Osteoblast (primary cell): ENCODE results near the gene TMEM161A. TPM values are rescaled to one million over a fixed set of nuclear protein-coding genes. Genes with fewer than 3 reads are reported as not detected.

Experiments
- DNase-seq: peaks from one replicate; pipeline ENCODE4 v3.0.0; 2011; ENCODE audit warnings: low spot score, mixed read lengths; ENCODE audit not compliant: insufficient read length; ENCODE audit errors: missing footprints
- H2AFZ ChIP-seq: 2 replicates; pipeline ENCODE4 v1.6.0; 2011; ENCODE audit warnings: mild to moderate bottlenecking, low read length
- H3K27ac ChIP-seq: 2 replicates; pipeline ENCODE4 v1.5.1; 2011; ENCODE audit warnings: mild to moderate bottlenecking, low read depth, low read length, moderate library complexity
- H3K27me3 ChIP-seq: 2 replicates; pipeline ENCODE4 v1.6.0; 2012; ENCODE audit warnings: mild to moderate bottlenecking, control low read depth, inconsistent platforms, low read length, moderate library complexity; ENCODE audit not compliant: insufficient read depth
- H3K36me3 ChIP-seq: 2 replicates; pipeline ENCODE4 v1.5.1; 2011; ENCODE audit warnings: mild to moderate bottlenecking, low read length, control low read depth, moderate library complexity; ENCODE audit not compliant: insufficient read depth
- H3K4me1 ChIP-seq: 2 replicates; pipeline ENCODE4 v1.5.1; 2011; ENCODE audit warnings: mild to moderate bottlenecking, low read length, control low read depth, moderate library complexity; ENCODE audit not compliant: insufficient read depth
- H3K4me2 ChIP-seq: 2 replicates; pipeline ENCODE4 v1.6.0; 2011; ENCODE audit warnings: mild to moderate bottlenecking, low read length; ENCODE audit not compliant: insufficient read depth
- H3K4me3 ChIP-seq: fragments of 200-600 bp; sonication (generic); 3 replicates; pipeline ENCODE4 v1.5.1; 2012; ENCODE audit warnings: mild to moderate bottlenecking, low read length, inconsistent platforms; ENCODE audit not compliant: insufficient read depth
- H3K79me2 ChIP-seq: 2 replicates; pipeline ENCODE4 v1.6.0; 2012; ENCODE audit warnings: mild to moderate bottlenecking, low read length, control low read depth, inconsistent platforms; ENCODE audit not compliant: insufficient read depth
- H3K9me3 ChIP-seq: 2 replicates; pipeline ENCODE4 v1.5.1; 2011; ENCODE audit warnings: low read depth, low read length, control low read depth
- H4K20me1 ChIP-seq: 2 replicates; pipeline ENCODE4 v1.6.0; 2012; ENCODE audit warnings: mild to moderate bottlenecking, low read length, control low read depth; ENCODE audit not compliant: insufficient read depth
- total RNA-seq: library from RNA; depleted of rRNA; stranded (reverse); fragments of >200 nt; gene quantifications from 2 replicates; pipeline ENCODE4 v1.2.3, GENCODE V29; 2012
- TF ChIP-seq, protein P1 (sequence below): IDR thresholded peaks from 2 replicates; pipeline ENCODE4 v1.5.1; 2011; ENCODE audit warnings: mild to moderate bottlenecking, low read depth, low read length, moderate library complexity; ENCODE audit errors: extremely low read depth

TMEM161A gene
- total RNA-seq, 1 donor, result 13.8 TPM

DNA sequence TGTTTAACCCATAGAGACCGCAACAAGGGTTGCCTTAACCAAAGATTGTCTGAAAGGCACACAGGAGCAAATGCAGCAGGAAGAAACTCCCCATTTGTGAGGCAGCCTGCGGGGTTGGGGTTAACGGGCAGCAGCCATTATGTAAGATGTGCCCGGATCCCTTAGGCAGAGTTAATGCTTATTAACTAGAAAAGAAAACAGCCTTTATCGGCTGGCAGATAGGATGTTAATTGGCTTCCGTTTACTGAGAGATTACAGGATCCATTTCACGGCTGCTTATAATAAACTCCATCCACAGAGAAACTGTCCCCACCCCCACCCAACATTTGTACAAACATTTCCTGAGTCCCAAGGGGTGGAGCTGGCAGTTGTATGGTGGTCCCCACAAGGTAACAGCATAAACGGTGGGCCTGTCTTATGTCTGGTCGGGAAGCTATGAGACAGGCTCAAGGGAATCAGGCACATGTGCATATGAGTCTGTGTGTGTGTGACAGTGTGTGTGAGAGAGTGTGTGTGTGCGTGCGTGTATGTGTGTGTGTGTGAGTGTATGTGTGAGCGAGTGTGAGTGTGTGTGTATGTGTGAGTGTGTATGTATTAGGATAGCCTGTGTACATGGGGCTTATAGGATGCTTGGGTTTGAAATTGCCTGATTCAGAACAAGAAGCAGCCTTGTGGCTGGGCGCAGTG, 63.9 kb downstream of the TMEM161A start:
- TF ChIP-seq, protein P1, sequence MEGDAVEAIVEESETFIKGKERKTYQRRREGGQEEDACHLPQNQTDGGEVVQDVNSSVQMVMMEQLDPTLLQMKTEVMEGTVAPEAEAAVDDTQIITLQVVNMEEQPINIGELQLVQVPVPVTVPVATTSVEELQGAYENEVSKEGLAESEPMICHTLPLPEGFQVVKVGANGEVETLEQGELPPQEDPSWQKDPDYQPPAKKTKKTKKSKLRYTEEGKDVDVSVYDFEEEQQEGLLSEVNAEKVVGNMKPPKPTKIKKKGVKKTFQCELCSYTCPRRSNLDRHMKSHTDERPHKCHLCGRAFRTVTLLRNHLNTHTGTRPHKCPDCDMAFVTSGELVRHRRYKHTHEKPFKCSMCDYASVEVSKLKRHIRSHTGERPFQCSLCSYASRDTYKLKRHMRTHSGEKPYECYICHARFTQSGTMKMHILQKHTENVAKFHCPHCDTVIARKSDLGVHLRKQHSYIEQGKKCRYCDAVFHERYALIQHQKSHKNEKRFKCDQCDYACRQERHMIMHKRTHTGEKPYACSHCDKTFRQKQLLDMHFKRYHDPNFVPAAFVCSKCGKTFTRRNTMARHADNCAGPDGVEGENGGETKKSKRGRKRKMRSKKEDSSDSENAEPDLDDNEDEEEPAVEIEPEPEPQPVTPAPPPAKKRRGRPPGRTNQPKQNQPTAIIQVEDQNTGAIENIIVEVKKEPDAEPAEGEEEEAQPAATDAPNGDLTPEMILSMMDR, result no peak
- Histone ChIP-seq H3K36me3 (no peaks in the 10 kb centered on the region), H3K27me3 (no peaks in the 10 kb centered on the region), H3K4me3 (no peak overlapping the region), H3K79me2 (no peaks in the 10 kb centered on the region), H3K4me2 (no peak overlapping the region), H3K27ac (no peak overlapping the region), H4K20me1 (peaks cover 13% of the 10 kb centered on the region), H3K4me1 (no peaks in the 10 kb centered on the region), H2AFZ (no peak overlapping the region), H3K9me3 (no peaks in the 10 kb centered on the region)
- no peak for DNase-seq

DNA sequence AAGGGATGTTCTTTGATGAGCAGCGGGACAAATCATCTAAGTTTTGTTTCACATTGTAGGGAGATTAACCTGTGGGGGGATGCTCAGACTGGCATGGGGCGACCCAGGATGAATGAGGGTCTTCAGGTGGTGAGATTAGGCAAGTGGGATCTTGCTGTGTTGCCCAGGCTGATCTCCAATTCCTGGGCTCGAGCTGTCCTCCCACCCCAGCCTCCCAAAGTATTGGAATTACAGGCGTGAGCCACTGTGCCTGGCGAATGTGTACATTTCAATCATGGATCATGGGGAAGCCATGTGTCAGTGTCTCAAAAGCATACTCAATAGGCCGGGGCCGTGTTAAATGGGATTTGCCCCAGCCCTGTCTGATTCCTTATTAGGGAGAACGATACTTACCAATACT, 66.4 kb downstream of the TMEM161A start:
- Histone ChIP-seq H2AFZ (no peak overlapping the region), H3K4me2 (no peak overlapping the region), H4K20me1 (peaks cover 13% of the 10 kb centered on the region), H3K4me3 (no peak overlapping the region), H3K27ac (no peak overlapping the region), H3K4me1 (no peaks in the 10 kb centered on the region), H3K36me3 (no peaks in the 10 kb centered on the region), H3K9me3 (no peaks in the 10 kb centered on the region), H3K79me2 (no peaks in the 10 kb centered on the region), H3K27me3 (no peaks in the 10 kb centered on the region)
- no peak for DNase-seq
- TF ChIP-seq, protein P1, result no peak

Other genes starting within 250 kb of the TMEM161A start
- 0.29 and 0.36 TPM in 2 replicates for gene CERS1, start 242.3 kb downstream of the TMEM161A start, total RNA-seq
- gene COPE, start 219.1 kb downstream of the TMEM161A start, total RNA-seq, result 179 and 180 TPM in 2 replicates
- gene DDX49, start 218.8 kb downstream of the TMEM161A start, total RNA-seq, result 46.7 and 52.5 TPM in 2 replicates
- 98.4 and 107 TPM in 2 replicates for gene HOMER3, start 197.3 kb downstream of the TMEM161A start, total RNA-seq
- gene SUGP2, start 105.0 kb downstream of the TMEM161A start, total RNA-seq, result 32.7 and 33.7 TPM in 2 replicates
- 30.9 and 38.4 TPM in 2 replicates for gene ARMC6, start 104.9 kb downstream of the TMEM161A start, total RNA-seq
- gene SLC25A42, start 74.5 kb downstream of the TMEM161A start, total RNA-seq, result 5.4 and 5.6 TPM in 2 replicates
- 0.29 and 0.36 TPM in 2 replicates for gene MEF2B, start 31.8 kb upstream of the TMEM161A start, total RNA-seq
- gene BORCS8, start 53.7 kb upstream of the TMEM161A start, total RNA-seq, result 16.2 and 17.4 TPM in 2 replicates
- 37.4 and 47.4 TPM in 2 replicates for gene RFXANK, start 53.8 kb upstream of the TMEM161A start, total RNA-seq
- gene NR2C2AP, start 64.9 kb upstream of the TMEM161A start, total RNA-seq, result 6.2 and 6.5 TPM in 2 replicates
- under 0.01 TPM in 1 of 2 replicates, not detected in the other for gene NCAN, start 73.5 kb upstream of the TMEM161A start, total RNA-seq
- gene TM6SF2, start 134.8 kb upstream of the TMEM161A start, total RNA-seq, result 0.29 and 0.36 TPM in 2 replicates
- gene SUGP1, start 182.0 kb upstream of the TMEM161A start, total RNA-seq, result 27.1 and 31.2 TPM in 2 replicates
- 37.1 and 39.1 TPM in 2 replicates for gene MAU2, start 182.4 kb upstream of the TMEM161A start, total RNA-seq